ENCODE measurements around the gene DNAJB7.
"Not testable (repeated sequence)": the region's sequence is repeated elsewhere in the genome, so short reads cannot be mapped to it uniquely, and the experiment has no call there.

DNAJB7 gene

GRCh38 chr22:40857309-40857855 is 4.5 kb downstream of the DNAJB7 start:
- peak overlapping the region; percentile 99 for H3K4me3 Mint-ChIP-seq
- CTCF ChIA-PET, result interaction anchor here (1.0 to 1.7 kb wide), 3 partner anchors 42 to 210 kb away, joined by 3 to 7 read pairs (median 6); no protein-coding TSS in a partner anchor
- no peaks in the 10 kb centered on the region for H3K9me3 Mint-ChIP-seq
- no peak for DNase-seq
- peaks cover 50% of the 10 kb centered on the region for H3K4me1 Mint-ChIP-seq
- peaks cover 13% of the 10 kb centered on the region for H3K36me3 Mint-ChIP-seq
- no peaks in the 10 kb centered on the region for H3K27me3 Mint-ChIP-seq
- H3K27ac Mint-ChIP-seq, result peak overlapping the region; percentile 100

DNA sequence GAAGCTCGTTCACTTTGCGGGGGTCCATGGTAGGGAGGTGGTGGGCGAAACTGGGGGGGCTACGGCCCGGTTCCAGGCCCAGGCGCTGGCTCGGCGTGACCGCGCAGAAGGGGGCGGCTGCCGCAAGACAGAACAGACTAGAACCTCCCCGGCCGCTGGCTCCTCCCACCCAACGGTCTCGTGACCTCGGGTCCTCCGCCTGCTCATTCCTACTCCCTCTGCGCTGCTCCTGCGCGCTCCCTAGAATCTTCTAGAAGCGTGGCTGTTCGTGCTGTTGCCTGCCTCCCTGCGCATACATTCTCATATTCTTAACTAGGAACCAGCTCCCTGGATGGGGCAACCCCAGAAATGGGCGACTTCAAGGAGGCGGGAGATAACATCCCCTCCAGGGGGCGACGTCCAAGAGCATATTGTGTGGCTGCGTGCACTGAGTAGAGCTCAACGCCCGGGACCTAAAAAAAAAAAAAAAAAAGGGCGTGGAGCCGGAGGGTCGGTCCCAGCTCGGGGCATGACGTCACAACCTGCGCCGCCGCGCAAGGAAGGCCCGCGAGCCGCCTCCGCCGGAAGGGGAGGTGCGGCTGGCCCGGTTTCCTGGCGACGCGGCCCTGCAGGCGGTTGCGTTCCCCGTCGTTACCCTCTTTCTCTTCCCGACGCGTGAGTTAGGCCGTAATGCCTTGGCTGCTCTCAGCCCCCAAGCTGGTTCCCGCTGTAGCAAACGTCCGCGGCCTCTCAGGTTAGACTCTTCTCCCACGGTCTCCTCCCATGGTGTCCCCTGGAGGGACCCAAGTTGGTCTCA is 5.2 kb downstream of the DNAJB7 start, which contains the start of the genes ST13 and XPNPEP3:
TSS of gene ST13 (minus strand) at position 127 of the 796 bp plus-strand sequence. CDS start at position 28, 99 bp downstream.
TSS of gene XPNPEP3 (plus strand) at position 636 of the 796 bp plus-strand sequence. CDS start at position 670, 34 bp downstream.
- no peaks in the 10 kb centered on the region for H3K9me3 Mint-ChIP-seq
- peaks cover 13% of the 10 kb centered on the region for H3K36me3 Mint-ChIP-seq
- H3K27me3 Mint-ChIP-seq, result no peaks in the 10 kb centered on the region
- CTCF ChIA-PET, result interaction anchor here (1.0 to 1.7 kb wide), 3 partner anchors 43 to 210 kb away, joined by 3 to 7 read pairs (median 6); no protein-coding TSS in a partner anchor
- peak within 1 kb of the TSS; percentile 99 for H3K4me3 Mint-ChIP-seq
- peaks cover 55% of the 10 kb centered on the region for H3K4me1 Mint-ChIP-seq
- peak; percentile 99 for DNase-seq
- H3K27ac Mint-ChIP-seq, result peak within 1 kb of the TSS; percentile 100

- Mint-ChIP-seq H3K36me3 (peaks cover 12% of the 10 kb centered on the region), H3K4me3 (peak overlapping the region; percentile 99), H3K4me1 (peaks cover 60% of the 10 kb centered on the region), H3K27ac (peak overlapping the region; percentile 100), H3K9me3 (no peaks in the 10 kb centered on the region), H3K27me3 (no peaks in the 10 kb centered on the region)
- CTCF ChIA-PET, result interaction anchor here (0.6 kb wide), 1 partner anchor 209 kb away, joined by 3 read pairs; no protein-coding TSS in a partner anchor
- no peak for DNase-seq
Observed at GRCh38 chr22:40855979-40856512, 5.9 kb downstream of the DNAJB7 start.

GRCh38 chr22:40855071-40855978 is 6.6 kb downstream of the DNAJB7 start:
- CTCF ChIA-PET, result interaction anchor here (0.6 to 1.1 kb wide), 4 partner anchors 44 to 418 kb away, joined by 3 read pairs; no protein-coding TSS in a partner anchor
- Mint-ChIP-seq H3K9me3 (no peaks in the 10 kb centered on the region), H3K4me3 (peak overlapping the region; percentile 99), H3K27me3 (no peaks in the 10 kb centered on the region), H3K4me1 (peaks cover 60% of the 10 kb centered on the region), H3K27ac (peak overlapping the region; percentile 100), H3K36me3 (peaks cover 7% of the 10 kb centered on the region)
- DNase-seq, result no peak

DNA sequence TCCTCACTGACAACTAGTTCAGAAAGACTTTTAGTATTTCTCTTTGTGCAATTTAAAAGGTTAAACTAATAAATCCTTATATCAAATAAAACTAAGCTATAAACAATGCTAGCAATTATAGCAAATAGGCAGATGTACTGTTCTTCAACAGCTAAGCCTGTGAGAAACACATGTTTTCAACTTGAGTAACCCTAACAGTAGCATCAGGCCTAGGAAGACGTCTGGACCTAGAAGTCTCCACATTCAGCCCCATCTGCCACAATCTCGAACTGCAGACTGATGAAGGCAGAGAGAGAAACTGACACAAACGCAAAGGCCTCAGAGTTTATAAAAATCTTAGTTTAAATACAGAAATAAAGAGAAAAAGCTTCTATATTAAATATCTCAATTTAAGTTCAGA is 8.0 kb downstream of the DNAJB7 start:
- no peak for DNase-seq
- Mint-ChIP-seq H3K4me3 (peak overlapping the region; percentile 42), H3K27ac (no peak overlapping the region), H3K4me1 (peaks cover 55% of the 10 kb centered on the region), H3K36me3 (peaks cover 8% of the 10 kb centered on the region), H3K9me3 (no peaks in the 10 kb centered on the region), H3K27me3 (no peaks in the 10 kb centered on the region)
- CTCF ChIA-PET, result interaction anchor here (1.1 kb wide), 1 partner anchor 45 kb away, joined by 3 read pairs; no protein-coding TSS in a partner anchor

- DNase-seq, result no peak
- Mint-ChIP-seq H3K4me1 (peaks cover 51% of the 10 kb centered on the region), H3K4me3 (no peak overlapping the region), H3K27me3 (no peaks in the 10 kb centered on the region), H3K27ac (no peak overlapping the region), H3K9me3 (no peaks in the 10 kb centered on the region), H3K36me3 (peaks cover 9% of the 10 kb centered on the region)
- CTCF ChIA-PET, result interaction anchor here (1.3 kb wide), 1 partner anchor 69 kb away, joined by 3 read pairs; no protein-coding TSS in a partner anchor
Observed at GRCh38 chr22:40853333-40853732, 8.6 kb downstream of the DNAJB7 start.

DNA sequence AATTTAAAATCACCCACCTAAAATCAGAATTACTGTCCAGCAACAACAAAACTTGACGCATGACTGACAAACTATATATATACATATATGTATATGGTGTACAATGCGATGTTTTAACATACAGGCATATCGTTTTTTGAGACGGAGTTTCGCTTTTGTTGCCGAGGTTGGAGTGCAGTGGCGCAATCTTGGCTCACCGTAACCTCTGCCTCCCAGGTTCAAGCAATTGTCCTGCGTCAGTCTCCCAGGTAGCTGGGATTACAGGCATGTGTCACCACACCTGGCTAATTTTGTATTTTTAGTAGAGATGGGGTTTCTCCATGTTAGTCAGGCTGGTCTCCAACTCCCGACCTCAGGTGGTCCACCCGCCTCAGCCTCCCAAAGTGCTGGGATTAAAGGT is 16.1 kb downstream of the DNAJB7 start:
- H3K27me3 Mint-ChIP-seq, CTCF ChIA-PET, H3K9me3 Mint-ChIP-seq, H3K4me1 Mint-ChIP-seq, H3K4me3 Mint-ChIP-seq, H3K27ac Mint-ChIP-seq, DNase-seq: not testable (repeated sequence)
- peaks cover 36% of the 10 kb centered on the region for H3K36me3 Mint-ChIP-seq

- H3K4me3 Mint-ChIP-seq, result no peak overlapping the region
- no peak for DNase-seq
- no peak overlapping the region for H3K27ac Mint-ChIP-seq
- peaks cover 45% of the 10 kb centered on the region for H3K36me3 Mint-ChIP-seq
- no peaks in the 10 kb centered on the region for H3K27me3 Mint-ChIP-seq
- CTCF ChIA-PET, result no interaction called here
- H3K4me1 Mint-ChIP-seq, result peaks cover 2% of the 10 kb centered on the region
- no peaks in the 10 kb centered on the region for H3K9me3 Mint-ChIP-seq
Observed at GRCh38 chr22:40844951-40845350, 17.0 kb downstream of the DNAJB7 start.

DNA sequence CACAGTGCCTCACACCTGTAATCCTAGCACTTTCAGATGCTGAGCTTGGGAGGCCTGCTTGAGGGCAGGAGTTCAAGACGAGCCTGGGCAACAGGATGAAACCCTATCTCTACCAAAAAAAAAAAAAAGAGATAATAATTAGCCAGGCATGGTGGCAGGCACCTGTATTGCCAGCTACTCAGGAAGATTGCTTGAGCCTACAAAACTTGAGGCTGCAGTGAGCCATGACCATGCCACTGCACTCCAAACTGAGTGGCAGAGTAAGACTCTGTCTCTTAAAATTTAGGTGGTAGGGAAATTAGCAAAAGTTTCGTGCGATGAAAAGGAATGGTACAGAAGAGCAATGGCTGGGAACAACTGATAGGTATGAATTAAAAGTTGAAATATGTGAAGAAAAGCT is 23.4 kb downstream of the DNAJB7 start:
- CTCF ChIA-PET, result no interaction called here
- Mint-ChIP-seq H3K9me3 (no peaks in the 10 kb centered on the region), H3K36me3 (peaks cover 51% of the 10 kb centered on the region), H3K27me3 (no peaks in the 10 kb centered on the region), H3K4me1 (peaks cover 13% of the 10 kb centered on the region), H3K4me3 (no peak overlapping the region), H3K27ac (no peak overlapping the region)
- DNase-seq, result no peak

DNA sequence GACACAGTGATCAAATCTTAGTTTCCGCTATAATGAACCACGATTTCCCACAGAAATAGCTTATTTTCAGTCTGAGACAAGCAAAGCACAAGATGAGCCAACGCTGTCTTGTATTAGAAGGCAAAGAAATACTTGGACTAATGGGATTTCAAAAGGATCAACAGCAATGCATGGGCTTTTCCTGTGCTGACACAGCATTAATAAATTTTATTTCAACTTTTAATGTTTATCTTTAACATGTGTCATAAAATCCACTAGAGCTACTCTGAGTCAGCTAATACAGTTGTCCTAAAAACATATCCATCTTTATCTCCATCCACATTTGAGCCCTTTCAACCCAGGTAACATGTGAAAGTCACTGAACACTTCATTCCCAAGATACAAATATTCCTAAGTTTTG is 27.3 kb downstream of the DNAJB7 start:
- Mint-ChIP-seq H3K27me3 (no peaks in the 10 kb centered on the region), H3K4me3 (no peak overlapping the region), H3K36me3 (peaks cover 43% of the 10 kb centered on the region), H3K27ac (no peak overlapping the region), H3K4me1 (peaks cover 13% of the 10 kb centered on the region), H3K9me3 (no peaks in the 10 kb centered on the region)
- no peak for DNase-seq
- CTCF ChIA-PET, result interaction anchor here (1.1 kb wide), 1 partner anchor 151 kb away, joined by 3 read pairs; no protein-coding TSS in a partner anchor

DNA sequence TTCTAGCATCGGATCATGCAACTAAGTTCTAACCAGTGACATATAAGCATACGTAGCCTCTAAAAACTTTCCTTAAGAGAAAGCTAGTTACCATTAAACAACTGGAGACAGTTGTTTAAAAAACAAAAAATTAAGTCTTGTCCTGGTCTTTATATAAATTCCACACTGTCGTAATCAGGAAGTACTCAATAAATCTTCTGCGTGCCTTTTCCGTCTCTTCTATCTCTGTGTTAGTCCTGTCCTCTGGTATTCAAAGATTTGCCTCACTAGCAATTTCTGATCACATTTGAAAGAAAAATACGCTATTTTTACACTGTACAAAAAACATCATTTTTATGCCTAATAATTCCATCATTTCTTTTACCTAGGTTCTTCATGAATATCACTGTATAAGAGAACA is 32.8 kb downstream of the DNAJB7 start:
- no peaks in the 10 kb centered on the region for H3K27me3 Mint-ChIP-seq
- DNase-seq, result no peak
- no peaks in the 10 kb centered on the region for H3K4me1 Mint-ChIP-seq
- H3K9me3 Mint-ChIP-seq, result no peaks in the 10 kb centered on the region
- H3K36me3 Mint-ChIP-seq, result peaks cover 29% of the 10 kb centered on the region
- H3K4me3 Mint-ChIP-seq, result no peak overlapping the region
- no peak overlapping the region for H3K27ac Mint-ChIP-seq
- CTCF ChIA-PET, result no interaction called here

DNA sequence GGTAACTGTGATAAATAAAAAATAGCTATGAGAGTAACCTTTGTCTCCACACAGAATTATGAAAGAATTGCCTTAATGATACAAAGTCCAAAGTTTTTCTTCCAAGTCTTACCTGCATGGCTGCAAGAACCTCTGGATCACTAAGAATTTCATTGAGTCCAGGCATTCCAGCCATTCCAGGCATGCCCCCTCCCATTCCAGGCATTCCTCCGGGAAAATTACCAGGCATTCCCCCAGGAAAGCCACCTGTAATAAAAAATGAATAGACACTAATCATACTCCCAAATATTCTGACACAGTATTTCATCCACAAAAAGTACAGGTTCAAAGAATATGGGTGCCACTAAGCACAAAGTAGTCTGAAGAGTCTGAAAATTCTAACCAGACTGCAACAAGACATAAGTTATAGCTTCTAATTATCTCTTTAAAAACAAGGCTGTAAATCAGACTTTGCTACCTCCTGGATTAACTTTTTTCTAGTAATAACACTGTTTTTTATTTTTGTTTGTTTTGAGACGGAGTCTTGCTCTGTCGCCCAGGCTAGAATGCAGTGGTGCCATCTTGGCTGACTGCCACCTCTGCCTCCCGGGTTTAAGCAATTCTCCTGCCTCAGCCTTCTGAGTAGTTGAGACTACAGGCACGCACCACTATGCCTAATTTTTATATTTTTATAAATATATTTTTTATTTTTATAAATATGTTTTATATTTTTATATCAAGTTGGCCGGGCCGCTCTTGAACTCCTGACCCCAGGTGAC is 34.8 kb downstream of the DNAJB7 start:
- no peak for DNase-seq
- CTCF ChIA-PET, result no interaction called here
- Mint-ChIP-seq H3K27ac (no peak overlapping the region), H3K9me3 (no peaks in the 10 kb centered on the region), H3K4me1 (no peaks in the 10 kb centered on the region), H3K27me3 (no peaks in the 10 kb centered on the region), H3K36me3 (peaks cover 25% of the 10 kb centered on the region), H3K4me3 (no peak overlapping the region)

DNA sequence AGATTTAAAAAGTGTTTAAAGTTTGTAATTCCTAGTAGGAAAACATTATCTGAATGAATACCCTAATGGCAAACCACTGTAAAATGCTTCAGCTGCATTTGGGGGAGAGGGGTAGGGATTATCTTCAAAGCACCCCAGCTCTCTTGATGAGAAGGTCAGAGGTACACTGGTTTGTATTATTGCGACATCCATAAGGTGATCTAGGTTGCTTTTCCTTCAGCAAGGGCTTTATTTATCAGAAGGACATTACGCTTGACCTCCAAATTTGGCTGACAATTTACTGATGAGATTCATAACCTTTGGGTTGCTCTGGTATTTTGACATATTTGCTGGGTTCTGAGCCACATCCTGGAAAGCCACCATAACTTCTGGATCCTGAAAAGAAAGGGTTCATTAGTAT is 35.6 kb downstream of the DNAJB7 start:
- H3K27me3 Mint-ChIP-seq, DNase-seq, H3K4me1 Mint-ChIP-seq, H3K27ac Mint-ChIP-seq, CTCF ChIA-PET, H3K4me3 Mint-ChIP-seq, H3K9me3 Mint-ChIP-seq: not testable (repeated sequence)
- peaks cover 23% of the 10 kb centered on the region for H3K36me3 Mint-ChIP-seq

Measured in activated naive CD4-positive, alpha-beta T cell treated with anti-CD3 and anti-CD28 coated beads, Interleukin-2, amount 10 ng/mL, durations not matched to agents 7 days and 5 days (primary cell).